DOHH2 (cell line): Measurements from ENCODE around the gene ITCH.

Source experiments
- CTCF ChIP-seq: fragments of 200-600 bp; sonication (generic); IDR thresholded peaks from one replicate; pipeline ENCODE4 v1.5.1; 2014; ENCODE audit warnings: antibody characterized with exemption, mild to moderate bottlenecking, low read depth, low read length; ENCODE audit not compliant: poor library complexity, severe bottlenecking
- EZH2phosphoT487 ChIP-seq: fragments of 200-600 bp; sonication (generic); IDR thresholded peaks from 2 replicates; pipeline ENCODE4 v1.6.1; 2017; ENCODE audit warnings: borderline replicate concordance, mild to moderate bottlenecking, antibody characterized with exemption, low read length, moderate library complexity, mixed read lengths

GRCh38 chr20:34337982-34338726 lies 24.9 kb upstream of the ITCH start:
- TF ChIP-seq EZH2phosphoT487 (no peak), CTCF (no peak)
